ENCODE results near the gene SCGB3A1. TPM values are rescaled to one million over a fixed set of nuclear protein-coding genes. Genes with fewer than 3 reads are reported as not detected.

The SCGB3A1 gene
- total and polyA plus RNA-seq, 12 donors: 1.2 to 10.4 (median 1.6) TPM; not detected in 4

- Histone ChIP-seq H3K9me3 (replicated peaks in 1 of 3) (no peaks in the 10 kb centered on the region), H3K36me3 (replicated peaks in 1 of 2) (no peaks in the 10 kb centered on the region), H3K27ac (peak overlapping the region in 1 of 5 donors; percentile 56), H3K4me1 (replicated peaks in 1 of 2) (no peaks in the 10 kb centered on the region), H3K4me3 (no peak overlapping the region), H3K27me3 (no peaks in the 10 kb centered on the region)
- intact Hi-C loops (cut with DNase I): no loop called here
- no peak for TF ChIP-seq CTCF (IDR thresholded peaks at IDR 0.05)
- no peak for TF ChIP-seq POLR2A (IDR thresholded peaks at IDR 0.05)
- DNase-seq: no peak
- 76 to 92% (median 80%) methylated on average over 5 to 25 of the region's 25 CpGs for WGBS, 4 donors
Measured at GRCh38 chr5:180629831-180630382, 38.6 kb upstream of the SCGB3A1 start.

- no peak for DNase-seq
- no peak for TF ChIP-seq POLR2A (IDR thresholded peaks at IDR 0.05)
- no peak for TF ChIP-seq CTCF (IDR thresholded peaks at IDR 0.05)
- Histone ChIP-seq H3K9me3 (replicated peaks in 1 of 3) (no peaks in the 10 kb centered on the region), H3K4me1 (replicated peaks in 1 of 2) (no peaks in the 10 kb centered on the region), H3K4me3 (no peak overlapping the region), H3K27me3 (no peaks in the 10 kb centered on the region), H3K27ac (peak overlapping the region in 1 of 5 donors; percentile 56), H3K36me3 (replicated peaks in 1 of 2) (no peaks in the 10 kb centered on the region)
- intact Hi-C loops (cut with DNase I): no loop called here
- WGBS, 4 donors: 81 to 85% (median 82%) methylated on average over 27 to 44 of the region's 44 CpGs; no CpG with 5 or more reads in 1 of the 4 donors
Measured at GRCh38 chr5:180628827-180629750, 37.8 kb upstream of the SCGB3A1 start.

GRCh38 chr5:180628211-180628610 lies 36.9 kb upstream of the SCGB3A1 start:
- 66 to 82% (median 78%) methylated on average over 4 to 14 of the region's 14 CpGs for WGBS, 4 donors
- intact Hi-C loops (cut with DNase I): no loop called here
- TF ChIP-seq CTCF (IDR thresholded peaks at IDR 0.05) (no peak), POLR2A (IDR thresholded peaks at IDR 0.05) (no peak)

GRCh38 chr5:180627386-180628120 lies 36.3 kb upstream of the SCGB3A1 start:
- WGBS, 4 donors: 68 to 89% (median 82%) methylated on average over 8 to 12 of the region's 12 CpGs
- TF ChIP-seq CTCF (IDR thresholded peaks at IDR 0.05) (no peak), POLR2A (IDR thresholded peaks at IDR 0.05) (no peak)

More at GRCh38 chr5:180628211-180628610, 36.9 kb upstream of the SCGB3A1 start:
- Histone ChIP-seq H3K36me3 (replicated peaks in 1 of 2) (no peaks in the 10 kb centered on the region), H3K27ac (no peak overlapping the region), H3K4me3 (no peak overlapping the region), H3K9me3 (replicated peaks in 1 of 3) (no peaks in the 10 kb centered on the region), H3K27me3 (no peaks in the 10 kb centered on the region), H3K4me1 (replicated peaks in 1 of 2) (no peaks in the 10 kb centered on the region)
- no peak for DNase-seq

More at GRCh38 chr5:180627386-180628120, 36.3 kb upstream of the SCGB3A1 start:
- no peak overlapping the region for H3K27ac ChIP-seq
- no peak for DNase-seq
- no peaks in the 10 kb centered on the region for H3K9me3 ChIP-seq (replicated peaks in 1 of 3)
- no peaks in the 10 kb centered on the region for H3K4me1 ChIP-seq (replicated peaks in 1 of 2)
- H3K4me3 ChIP-seq: no peak overlapping the region
- intact Hi-C loops (cut with DNase I): no loop called here
- H3K36me3 ChIP-seq (replicated peaks in 1 of 2): no peaks in the 10 kb centered on the region
- no peaks in the 10 kb centered on the region for H3K27me3 ChIP-seq
